Activated B cell treated with CpG ODN at 0.5 μM for 24 hours (primary cell): Measurements from ENCODE around the gene SCPEP1. TPM values are rescaled to one million over a fixed set of nuclear protein-coding genes. Genes with fewer than 3 reads are reported as not detected.

ENCODE experiments used
- ATAC-seq: fragments of 200-7000 bp; cut with Tn5 transposase; one replicate; pipeline ENCODE4 v1.10.0; 2021; ENCODE audit warnings: low read depth, mild to moderate bottlenecking, moderate library complexity
- CTCF ChIA-PET: fragments of 350-600 bp; sonication (Branson Sonifier 250); formaldehyde crosslinking; loops from one replicate; lab custom pipeline; 2021; ENCODE audit warnings: antibody characterized with exemption; lab: Charles Lee
- POLR2A ChIA-PET: fragments of 350-600 bp; sonication (Branson Sonifier 250); formaldehyde crosslinking; loops from one replicate; lab custom pipeline; 2021; ENCODE audit warnings: antibody characterized with exemption; lab: Charles Lee
- DNase-seq: peaks from one replicate; pipeline ENCODE4 v3.0.0; 2022
- H3K27ac Mint-ChIP-seq: one replicate; pipeline ENCODE4 v1.8.0; 2020; ENCODE audit warnings: mixed read lengths
- H3K27me3 Mint-ChIP-seq: one replicate; pipeline ENCODE4 v1.8.0; 2021; ENCODE audit warnings: mixed read lengths
- H3K36me3 Mint-ChIP-seq: one replicate; pipeline ENCODE4 v1.8.0; 2021; ENCODE audit warnings: low read depth, mixed read lengths
- H3K4me1 Mint-ChIP-seq: one replicate; pipeline ENCODE4 v1.8.0; 2021; ENCODE audit warnings: mixed read lengths
- H3K4me3 Mint-ChIP-seq: one replicate; pipeline ENCODE4 v1.8.0; 2020; ENCODE audit warnings: mild to moderate bottlenecking, mixed read lengths
- H3K9me3 Mint-ChIP-seq: one replicate; pipeline ENCODE4 v1.8.0; 2020; ENCODE audit warnings: mixed read lengths
- intact Hi-C: fragments of 100-400 bp; cut with micrococcal nuclease; formaldehyde crosslinking; loops from one replicate; pipeline ENCODE4 v1.15.1; 2024
- total RNA-seq: library from RNA; stranded (reverse); gene quantifications from 2 replicates; pipeline ENCODE4 v1.2.3, GENCODE V29; 2022
- TF ChIP-seq, protein P1 (sequence below): fragments of 200-600 bp; IDR thresholded peaks from one replicate; pipeline ENCODE4 v1.8.0; 2022; ENCODE audit warnings: antibody characterized with exemption, mild to moderate bottlenecking

SCPEP1 gene
- total RNA-seq, 1 donor from 2014 or later: 35.2 TPM

- Mint-ChIP-seq H3K36me3 (peaks cover 79% of the 10 kb centered on the region), H3K4me1 (peaks cover 1% of the 10 kb centered on the region), H3K4me3 (no peak overlapping the region), H3K9me3 (no peaks in the 10 kb centered on the region), H3K27me3 (no peaks in the 10 kb centered on the region), H3K27ac (no peak overlapping the region)
- intact Hi-C loops: no loop called here
- ChIA-PET CTCF (no interaction called here), POLR2A (no interaction called here)
- TF ChIP-seq, protein P1, sequence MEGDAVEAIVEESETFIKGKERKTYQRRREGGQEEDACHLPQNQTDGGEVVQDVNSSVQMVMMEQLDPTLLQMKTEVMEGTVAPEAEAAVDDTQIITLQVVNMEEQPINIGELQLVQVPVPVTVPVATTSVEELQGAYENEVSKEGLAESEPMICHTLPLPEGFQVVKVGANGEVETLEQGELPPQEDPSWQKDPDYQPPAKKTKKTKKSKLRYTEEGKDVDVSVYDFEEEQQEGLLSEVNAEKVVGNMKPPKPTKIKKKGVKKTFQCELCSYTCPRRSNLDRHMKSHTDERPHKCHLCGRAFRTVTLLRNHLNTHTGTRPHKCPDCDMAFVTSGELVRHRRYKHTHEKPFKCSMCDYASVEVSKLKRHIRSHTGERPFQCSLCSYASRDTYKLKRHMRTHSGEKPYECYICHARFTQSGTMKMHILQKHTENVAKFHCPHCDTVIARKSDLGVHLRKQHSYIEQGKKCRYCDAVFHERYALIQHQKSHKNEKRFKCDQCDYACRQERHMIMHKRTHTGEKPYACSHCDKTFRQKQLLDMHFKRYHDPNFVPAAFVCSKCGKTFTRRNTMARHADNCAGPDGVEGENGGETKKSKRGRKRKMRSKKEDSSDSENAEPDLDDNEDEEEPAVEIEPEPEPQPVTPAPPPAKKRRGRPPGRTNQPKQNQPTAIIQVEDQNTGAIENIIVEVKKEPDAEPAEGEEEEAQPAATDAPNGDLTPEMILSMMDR: no peak
- ATAC-seq: no peak
- no peak for DNase-seq
Measured at GRCh38 chr17:56992364-56992763, 14.4 kb downstream of the SCPEP1 start.

DNA sequence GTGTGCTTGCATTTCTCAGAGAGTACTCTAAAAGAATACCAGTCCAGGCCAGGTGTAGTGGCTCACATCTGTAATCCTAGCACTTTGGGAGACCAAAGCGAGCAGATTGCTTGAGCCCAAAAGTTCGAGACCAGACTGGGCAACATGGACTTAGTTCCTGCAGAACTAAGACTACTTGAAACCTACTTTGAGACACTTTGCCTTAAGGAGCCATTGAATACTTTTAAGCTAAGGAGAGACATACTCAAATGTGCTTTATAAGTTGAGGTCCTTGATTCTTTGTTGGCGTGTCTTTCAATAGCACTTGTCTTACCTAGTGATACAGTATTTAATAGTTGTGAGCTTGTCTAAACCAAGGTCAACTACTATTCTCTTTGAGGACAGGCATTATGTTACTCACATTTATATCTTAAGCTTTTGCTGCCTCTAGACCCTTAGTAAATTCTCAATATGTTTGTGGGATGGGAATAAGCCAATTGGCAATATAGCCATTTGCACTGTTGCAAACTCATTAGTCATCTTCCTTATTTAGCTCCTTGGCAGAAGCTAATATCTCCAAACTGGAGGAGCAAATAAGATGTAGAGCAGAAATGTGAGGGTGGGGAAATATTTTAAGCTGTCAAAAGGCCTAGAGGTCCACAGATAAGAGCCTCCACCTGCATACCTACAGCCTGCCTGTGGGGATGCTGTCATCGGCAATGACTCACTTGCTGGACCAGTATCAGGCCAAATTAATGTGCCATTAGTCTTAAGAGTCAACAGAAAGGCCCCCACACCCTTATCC is 16.3 kb downstream of the SCPEP1 start:
- no peak overlapping the region for H3K27ac Mint-ChIP-seq
- no peaks in the 10 kb centered on the region for H3K9me3 Mint-ChIP-seq
- H3K4me3 Mint-ChIP-seq: no peak overlapping the region
- CTCF ChIA-PET: interaction anchor here (0.9 kb wide), 1 partner anchor 15 kb away, joined by 5 read pairs; no protein-coding TSS in a partner anchor
- DNase-seq (no peak), ATAC-seq (no peak)
- TF ChIP-seq, protein P1: no peak
- POLR2A ChIA-PET: no interaction called here
- peaks cover 1% of the 10 kb centered on the region for H3K4me1 Mint-ChIP-seq
- intact Hi-C loops: no loop called here
- H3K36me3 Mint-ChIP-seq: peaks cover 79% of the 10 kb centered on the region
- no peaks in the 10 kb centered on the region for H3K27me3 Mint-ChIP-seq

DNA sequence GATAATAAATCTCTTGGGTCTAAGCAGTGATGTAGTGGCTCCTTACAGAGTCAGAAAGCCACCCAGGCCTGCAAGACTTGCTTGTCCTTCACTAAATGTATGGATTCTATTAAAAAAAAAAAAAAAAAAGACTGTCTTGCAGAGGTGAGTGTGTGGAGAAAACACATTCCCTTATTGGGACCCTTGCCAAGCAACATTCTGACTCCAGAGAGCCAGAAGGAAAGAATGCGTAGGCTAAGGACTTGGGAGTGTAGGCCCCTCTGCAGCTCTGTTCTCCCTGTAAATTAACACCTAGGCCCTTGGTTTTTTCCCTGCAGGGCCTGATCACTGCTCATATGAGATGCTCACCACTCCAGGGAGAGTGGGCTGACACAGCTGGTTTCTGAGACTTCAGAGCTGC is 17.8 kb downstream of the SCPEP1 start:
- no peak overlapping the region for H3K4me3 Mint-ChIP-seq

GRCh38 chr17:56997313-56997712 is 19.4 kb downstream of the SCPEP1 start:
- Mint-ChIP-seq H3K27ac (no peak overlapping the region), H3K4me3 (no peak overlapping the region), H3K4me1 (peaks cover 6% of the 10 kb centered on the region), H3K36me3 (peaks cover 76% of the 10 kb centered on the region), H3K27me3 (no peaks in the 10 kb centered on the region), H3K9me3 (no peaks in the 10 kb centered on the region)
- DNase-seq (no peak), ATAC-seq (no peak)
- intact Hi-C loops: no loop called here
- TF ChIP-seq, protein P1: no peak
- ChIA-PET CTCF (no interaction called here), POLR2A (no interaction called here)

More for the DNA sequence above, 17.8 kb downstream of the SCPEP1 start:
- TF ChIP-seq, protein P1: no peak
- DNase-seq (no peak), ATAC-seq (no peak)
- intact Hi-C loops: no loop called here
- H3K27ac Mint-ChIP-seq: no peak overlapping the region
- H3K36me3 Mint-ChIP-seq: peaks cover 74% of the 10 kb centered on the region
- POLR2A ChIA-PET: no interaction called here
- H3K27me3 Mint-ChIP-seq: no peaks in the 10 kb centered on the region
- H3K9me3 Mint-ChIP-seq: no peaks in the 10 kb centered on the region
- H3K4me1 Mint-ChIP-seq: peaks cover 1% of the 10 kb centered on the region
- CTCF ChIA-PET: interaction anchor here (0.5 kb wide), 1 partner anchor 89 kb away, joined by 3 read pairs; no protein-coding TSS in a partner anchor

DNA sequence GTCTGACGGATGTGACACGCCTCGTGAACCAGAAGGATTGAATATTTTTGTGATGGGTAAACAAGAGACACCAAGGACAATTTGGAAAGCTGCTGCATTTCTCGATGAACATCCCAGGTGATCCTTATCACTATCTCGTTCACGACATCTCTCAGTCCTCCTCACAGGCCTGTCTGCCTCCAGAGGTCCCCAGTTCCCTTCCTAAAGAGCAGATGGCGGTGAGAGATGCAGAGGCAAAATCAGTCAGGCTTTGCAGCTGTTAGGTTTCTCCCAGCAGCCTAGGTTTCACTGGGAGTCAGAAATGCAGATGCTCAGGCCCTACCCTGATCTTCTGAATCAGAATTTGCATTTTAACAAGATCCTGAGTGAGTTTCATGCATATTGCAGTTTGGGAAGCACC is 23.6 kb downstream of the SCPEP1 start:
- H3K27me3 Mint-ChIP-seq: no peaks in the 10 kb centered on the region
- DNase-seq (no peak), ATAC-seq (no peak)
- peaks cover 56% of the 10 kb centered on the region for H3K36me3 Mint-ChIP-seq
- ChIA-PET POLR2A (interaction anchor here (2.6 kb wide), 1 partner anchor 23 kb away, joined by 14 read pairs; the partner anchor contains the start of gene SCPEP1), CTCF (no interaction called here)
- no peaks in the 10 kb centered on the region for H3K9me3 Mint-ChIP-seq
- H3K27ac Mint-ChIP-seq: no peak overlapping the region
- H3K4me3 Mint-ChIP-seq: no peak overlapping the region
- H3K4me1 Mint-ChIP-seq: peaks cover 45% of the 10 kb centered on the region
- TF ChIP-seq, protein P1: no peak
- intact Hi-C loops: loop anchor here (10.0 kb wide), 1 partner anchor 113 kb away; no protein-coding TSS in a partner anchor
